Liver (tissue), 9 donors: Measurements from ENCODE around the gene CARD14. TPM values are rescaled to one million over a fixed set of nuclear protein-coding genes. Genes with fewer than 3 reads are reported as not detected.

Experiments used
- DNase-seq: peaks from one replicate; pipeline ENCODE4 v3.0.0-alpha.2; 2017; ENCODE audit warnings: low spot score
- H3K27ac ChIP-seq, 2 donors: one replicate each; pipeline ENCODE4 v1.7.0; 2013; ENCODE audit warnings: inconsistent platforms in 2 of 2, low read length in 2 of 2, control low read depth in 1 of 2, low read depth in 1 of 2, mild to moderate bottlenecking in 1 of 2
- H3K27me3 ChIP-seq, 4 donors: one replicate each; pipeline versions ENCODE4 v1.6.1 to v1.7.0; 2013; ENCODE audit warnings: low read length in 3 of 4, inconsistent platforms in 1 of 4, mild to moderate bottlenecking in 1 of 4, moderate library complexity in 1 of 4; ENCODE audit not compliant: control insufficient read depth in 4 of 4, insufficient read depth in 4 of 4
- H3K36me3 ChIP-seq, 4 donors: one replicate each; pipeline versions ENCODE4 v1.6.1 to v1.7.0; 2013; ENCODE audit warnings: low read length in 3 of 4, mild to moderate bottlenecking in 3 of 4, low read depth in 1 of 4, moderate library complexity in 1 of 4; ENCODE audit not compliant: control insufficient read depth in 4 of 4, insufficient read depth in 3 of 4
- H3K4me1 ChIP-seq, 4 donors: one replicate each; pipeline versions ENCODE4 v1.6.1 to v1.7.0; 2013; ENCODE audit warnings: low read length in 3 of 4, mild to moderate bottlenecking in 3 of 4, moderate library complexity in 1 of 4; ENCODE audit not compliant: control insufficient read depth in 4 of 4, insufficient read depth in 4 of 4
- H3K4me3 ChIP-seq, 3 donors: one replicate each; pipeline versions ENCODE4 v1.6.1 to v1.7.0; 2013; ENCODE audit warnings: low read length in 3 of 3, control low read depth in 1 of 3, low read depth in 1 of 3, mild to moderate bottlenecking in 1 of 3
- H3K9ac ChIP-seq, 2 donors: one replicate each; pipeline ENCODE4 v1.7.0; 2013; ENCODE audit warnings: low read length in 2 of 2, mild to moderate bottlenecking in 2 of 2, moderate library complexity in 2 of 2, control low read depth in 1 of 2, low read depth in 1 of 2
- H3K9me3 ChIP-seq, 4 donors: one replicate each; pipeline versions ENCODE4 v1.6.1 to v1.7.0; 2013; ENCODE audit warnings: low read length in 3 of 4; ENCODE audit not compliant: control insufficient read depth in 4 of 4
- CTCF ChIP-seq: fragments of 150-350 bp; IDR thresholded peaks from 2 replicates; pipeline ENCODE4 v1.5.1; 2017; ENCODE audit warnings: improper control_type of control experiment, low read depth, low read length; ENCODE audit not compliant: missing input control
- FOXA1 ChIP-seq: IDR thresholded peaks from 2 replicates; pipeline ENCODE4 v1.6.1; 2016; ENCODE audit warnings: antibody characterized with exemption
- GABPA ChIP-seq, 2 donors: IDR thresholded peaks in 1 of 2; conservative IDR thresholded peaks in 1 of 2; 2 replicates each; pipeline ENCODE4 v1.6.1; 2016; ENCODE audit warnings: antibody characterized with exemption in 2 of 2, mild to moderate bottlenecking in 1 of 2, moderate library complexity in 1 of 2
- HNF4A ChIP-seq, 2 donors: conservative IDR thresholded peaks; 2 replicates each; pipeline ENCODE4 v1.6.1; 2016; ENCODE audit warnings: antibody characterized with exemption in 2 of 2, mild to moderate bottlenecking in 2 of 2
- HNF4G ChIP-seq: IDR thresholded peaks from 2 replicates; pipeline ENCODE4 v1.6.1; 2016; ENCODE audit warnings: antibody characterized with exemption
- RAD21 ChIP-seq, 2 donors: IDR thresholded peaks; 2 replicates each; pipeline ENCODE4 v1.6.1; 2016; ENCODE audit warnings: antibody characterized with exemption in 2 of 2, mild to moderate bottlenecking in 2 of 2
- REST ChIP-seq: IDR thresholded peaks from 2 replicates; pipeline ENCODE4 v1.6.1; 2016; ENCODE audit warnings: antibody characterized with exemption, mild to moderate bottlenecking
- RXRA ChIP-seq, 2 donors: IDR thresholded peaks; 2 replicates each; pipeline ENCODE4 v1.6.1; 2017 to 2018; ENCODE audit warnings: antibody characterized with exemption in 2 of 2, mild to moderate bottlenecking in 1 of 2
- SP1 ChIP-seq: IDR thresholded peaks from 2 replicates; pipeline ENCODE4 v1.6.1; 2018; ENCODE audit warnings: antibody characterized with exemption, mild to moderate bottlenecking
- TAF1 ChIP-seq: conservative IDR thresholded peaks from 2 replicates; pipeline ENCODE4 v1.6.1; 2016; ENCODE audit warnings: antibody characterized with exemption, mild to moderate bottlenecking
- WGBS: extraction: QIAGEN DNeasy Blood & Tissue Kit; methylation state at CpG from one replicate; pipeline ENCODE4 v1.1.7; 2013; 5-methylcytosine and 5-hydroxymethylcytosine counted together
- polyA plus RNA-seq, 2 donors: library from polyadenylated mRNA; stranded (reverse) in 1 of 2; unstranded in 1 of 2; fragments of 200-250 nt in 1 of 2; fragments of >200 nt in 1 of 2; fragmentation: Nextera tagmentation in 1 of 2; extraction: Ambion mirVana in 1 of 2; gene quantifications; one replicate each; pipeline versions ENCODE4 v1.2.1 to v1.2.3, GENCODE V29; 2013 to 2015
- total RNA-seq, 2 donors: library from RNA; depleted of rRNA; stranded (reverse); fragments of >200 nt; gene quantifications; one replicate each; pipeline ENCODE4 v1.2.3, GENCODE V29; 2014
- TF ChIP-seq, protein P1 (sequence below): IDR thresholded peaks from 2 replicates; pipeline ENCODE4 v1.6.1; 2016; ENCODE audit warnings: antibody characterized with exemption
- donor health status: healthy.
- donor health status: healthy.
- donor health status: healthy.
- donor health status: healthy.
- donor health status: healthy.

Gene CARD14
- total and polyA plus RNA-seq, 4 donors, result 0.07 to 0.70 (median 0.29) TPM

DNA sequence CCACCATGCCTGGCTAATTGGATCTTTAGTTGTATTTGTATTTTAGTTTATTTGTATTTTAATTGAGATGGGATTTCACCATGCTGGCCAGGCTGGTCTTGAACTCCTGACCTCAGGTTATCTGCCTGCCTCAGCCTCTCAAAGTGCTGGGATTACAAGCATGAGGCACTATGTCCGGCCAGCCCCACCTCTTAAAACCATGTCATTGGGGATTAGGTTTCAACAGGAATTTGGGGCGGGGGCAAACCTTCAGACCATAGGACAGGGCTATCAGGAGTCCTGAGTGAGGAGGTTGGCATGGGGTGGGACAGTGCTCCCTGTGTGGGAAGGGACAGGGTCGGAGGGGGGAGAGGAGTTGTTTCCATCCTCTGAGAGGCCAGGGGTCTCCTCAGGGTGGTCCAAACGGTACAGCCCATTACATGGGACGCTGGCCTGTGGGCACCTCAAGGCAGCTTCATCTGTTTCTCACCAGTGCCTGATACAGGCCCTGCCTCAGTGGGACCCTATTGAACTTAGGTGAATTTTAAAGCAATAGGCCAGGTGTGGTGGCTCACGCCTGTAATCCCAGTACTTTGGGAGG is 46.8 kb upstream of the CARD14 start:
- Histone ChIP-seq H3K4me3 (no peak overlapping the region), H3K36me3 (peaks cover 0 to 11% (median 2%) of the 10 kb centered on the region in 4 donors), H3K27ac (no peak overlapping the region), H3K4me1 (no peaks in the 10 kb centered on the region), H3K27me3 (no peaks in the 10 kb centered on the region), H3K9me3 (no peaks in the 10 kb centered on the region), H3K9ac (no peak overlapping the region)
- no peak for DNase-seq
- WGBS, result 87% methylated on average over 6 of the region's 6 CpGs
- TF ChIP-seq RXRA (IDR thresholded peaks at IDR 0.05), result no peak
- TF ChIP-seq CTCF, result no peak
- no peak for TF ChIP-seq GABPA (IDR thresholded peaks at IDR 0.05 in 1 of 2, conservative IDR thresholded peaks at IDR 0.05 in 1 of 2)
- TF ChIP-seq HNF4G, result no peak
- TF ChIP-seq REST, result no peak
- no peak for TF ChIP-seq FOXA1

- TF ChIP-seq, protein P1, sequence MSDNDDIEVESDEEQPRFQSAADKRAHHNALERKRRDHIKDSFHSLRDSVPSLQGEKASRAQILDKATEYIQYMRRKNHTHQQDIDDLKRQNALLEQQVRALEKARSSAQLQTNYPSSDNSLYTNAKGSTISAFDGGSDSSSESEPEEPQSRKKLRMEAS, result no peak
- TF ChIP-seq RAD21 (IDR thresholded peaks at IDR 0.05) (no peak), SP1 (no peak), HNF4A (conservative IDR thresholded peaks at IDR 0.05) (no peak), FOXA1 (no peak), REST (no peak), TAF1 (no peak), RXRA (IDR thresholded peaks at IDR 0.05) (no peak)
- Histone ChIP-seq H3K27ac (no peak overlapping the region), H3K27me3 (no peaks in the 10 kb centered on the region), H3K9ac (no peak overlapping the region), H3K9me3 (no peaks in the 10 kb centered on the region), H3K4me1 (no peaks in the 10 kb centered on the region), H3K4me3 (no peak overlapping the region), H3K36me3 (peaks cover 0 to 4% (median under 1%) of the 10 kb centered on the region in 4 donors)
- 90% methylated on average over 15 of the region's 15 CpGs for WGBS
- DNase-seq, result no peak
Observed at GRCh38 chr17:80123791-80124190, 46.0 kb upstream of the CARD14 start.
